GM18519 (cell line): Measurements from ENCODE around the gene PRSS50.

Experiments
- ATAC-seq: cut with Tn5 transposase; IDR thresholded peaks from one replicate; pipeline ENCODE4 v1.9.1; 2021; ENCODE audit warnings: mild to moderate bottlenecking, moderate library complexity; ENCODE audit not compliant: unreplicated experiment, low FRiP score

Gene PRSS50

GRCh38 chr3:46729038-46729437 is 11.4 kb upstream of the PRSS50 start:
- ATAC-seq, result no peak

- ATAC-seq, result no peak
These were observed 8.1 kb upstream of the PRSS50 start for GRCh38 chr3:46725621-46726314.

GRCh38 chr3:46724424-46724823 is 6.8 kb upstream of the PRSS50 start:
- ATAC-seq, result no peak

- ATAC-seq, result no peak
These were observed 4.8 kb upstream of the PRSS50 start for GRCh38 chr3:46722443-46722842.

- no peak for ATAC-seq
These were observed 3.3 kb upstream of the PRSS50 start for GRCh38 chr3:46721009-46721408.

GRCh38 chr3:46719735-46720271 is 2.1 kb upstream of the PRSS50 start:
- no peak for ATAC-seq

GRCh38 chr3:46719044-46719565 is 1.4 kb upstream of the PRSS50 start:
- no peak for ATAC-seq

- no peak for ATAC-seq
These were observed 918 bp downstream of the PRSS50 start for GRCh38 chr3:46716461-46717441.

- ATAC-seq, result no peak
These were observed 2.0 kb downstream of the PRSS50 start for GRCh38 chr3:46715507-46716175.

GRCh38 chr3:46714728-46715506 is 2.8 kb downstream of the PRSS50 start:
- no peak for ATAC-seq

GRCh38 chr3:46713898-46714552 is 3.6 kb downstream of the PRSS50 start:
- ATAC-seq, result no peak

- no peak for ATAC-seq
These were observed 4.4 kb downstream of the PRSS50 start for GRCh38 chr3:46713050-46713897.

GRCh38 chr3:46712191-46713049 is 5.2 kb downstream of the PRSS50 start:
- no peak for ATAC-seq

- no peak for ATAC-seq
These were observed 5.9 kb downstream of the PRSS50 start for GRCh38 chr3:46711760-46712159.

GRCh38 chr3:46711305-46711704 is 6.4 kb downstream of the PRSS50 start:
- no peak for ATAC-seq

- no peak for ATAC-seq
These were observed 6.9 kb downstream of the PRSS50 start for GRCh38 chr3:46710671-46711295.

GRCh38 chr3:46710229-46710628 is 7.4 kb downstream of the PRSS50 start:
- ATAC-seq, result no peak
